ENCODE measurements around the gene STEAP2.

- TF ChIP-seq CTCF (IDR thresholded peaks at IDR 0.05) (no peak), POLR2AphosphoS5 (IDR thresholded peaks at IDR 0.05) (no peak), POLR2A (IDR thresholded peaks at IDR 0.05) (no peak)
Observed at GRCh38 chr7:90250601-90251303, 39.2 kb downstream of the STEAP2 start.

Data from suprapubic skin (tissue), 4 donors.